Measurements from ENCODE around the gene NBEA.
"Not testable (repeated sequence)": the region's sequence is repeated elsewhere in the genome, so short reads cannot be mapped to it uniquely, and the experiment has no call there.

NBEA gene

GRCh38 chr13:35093356-35093755 lies 151.3 kb downstream of the NBEA start:
- no peaks in the 10 kb centered on the region for H3K4me1 ChIP-seq (ENCODE audit: control insufficient read depth, insufficient read depth, low read length)
- no peak overlapping the region for H3K27ac ChIP-seq (ENCODE audit: extremely low read depth, low read depth, low read length)
- H3K4me3 ChIP-seq (ENCODE audit: low read depth, low read length): no peak overlapping the region
- H3K9me3 ChIP-seq (ENCODE audit: control insufficient read depth, insufficient read depth, low read depth, low read length): no peaks in the 10 kb centered on the region
- CTCF ChIA-PET: interaction anchor here (0.7 kb wide), 1 partner anchor 429 kb away, joined by 3 read pairs; no protein-coding TSS in a partner anchor
- POLR2A ChIA-PET: no interaction called here
- TF ChIP-seq, protein P1, sequence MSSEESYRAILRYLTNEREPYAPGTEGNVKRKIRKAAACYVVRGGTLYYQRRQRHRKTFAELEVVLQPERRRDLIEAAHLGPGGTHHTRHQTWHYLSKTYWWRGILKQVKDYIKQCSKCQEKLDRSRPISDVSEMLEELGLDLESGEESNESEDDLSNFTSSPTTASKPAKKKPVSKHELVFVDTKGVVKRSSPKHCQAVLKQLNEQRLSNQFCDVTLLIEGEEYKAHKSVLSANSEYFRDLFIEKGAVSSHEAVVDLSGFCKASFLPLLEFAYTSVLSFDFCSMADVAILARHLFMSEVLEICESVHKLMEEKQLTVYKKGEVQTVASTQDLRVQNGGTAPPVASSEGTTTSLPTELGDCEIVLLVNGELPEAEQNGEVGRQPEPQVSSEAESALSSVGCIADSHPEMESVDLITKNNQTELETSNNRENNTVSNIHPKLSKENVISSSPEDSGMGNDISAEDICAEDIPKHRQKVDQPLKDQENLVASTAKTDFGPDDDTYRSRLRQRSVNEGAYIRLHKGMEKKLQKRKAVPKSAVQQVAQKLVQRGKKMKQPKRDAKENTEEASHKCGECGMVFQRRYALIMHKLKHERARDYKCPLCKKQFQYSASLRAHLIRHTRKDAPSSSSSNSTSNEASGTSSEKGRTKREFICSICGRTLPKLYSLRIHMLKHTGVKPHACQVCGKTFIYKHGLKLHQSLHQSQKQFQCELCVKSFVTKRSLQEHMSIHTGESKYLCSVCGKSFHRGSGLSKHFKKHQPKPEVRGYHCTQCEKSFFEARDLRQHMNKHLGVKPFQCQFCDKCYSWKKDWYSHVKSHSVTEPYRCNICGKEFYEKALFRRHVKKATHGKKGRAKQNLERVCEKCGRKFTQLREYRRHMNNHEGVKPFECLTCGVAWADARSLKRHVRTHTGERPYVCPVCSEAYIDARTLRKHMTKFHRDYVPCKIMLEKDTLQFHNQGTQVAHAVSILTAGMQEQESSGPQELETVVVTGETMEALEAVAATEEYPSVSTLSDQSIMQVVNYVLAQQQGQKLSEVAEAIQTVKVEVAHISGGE (tag by site-specific recombination; conservative IDR thresholded peaks at IDR 0.05; ENCODE audit: low read depth): no peak
- no peak for TF ChIP-seq ZNF350 (tag by site-specific recombination; IDR thresholded peaks at IDR 0.05)
- TF ChIP-seq GLIS1 (tag by site-specific recombination; IDR thresholded peaks at IDR 0.05): no peak
- TF ChIP-seq SETDB1 (IDR thresholded peaks at IDR 0.05; ENCODE audit: insufficient read length, low read length): no peak
- no peak for TF ChIP-seq ZNF133 (tag by site-specific recombination; IDR thresholded peaks at IDR 0.05)
- TF ChIP-seq ZNF121 (tag by site-specific recombination; IDR thresholded peaks at IDR 0.05): no peak
- no peak for TF ChIP-seq ZNF280C (tag by site-specific recombination; IDR thresholded peaks at IDR 0.05)
- no peak for TF ChIP-seq ZNF510 (tag by site-specific recombination; IDR thresholded peaks at IDR 0.05; ENCODE audit: insufficient replicate concordance)
- no peaks in the 10 kb centered on the region for H3K36me3 ChIP-seq (ENCODE audit: control insufficient read depth in 2 of 2, insufficient read depth in 1 of 2, low read length in 2 of 2)

DNA sequence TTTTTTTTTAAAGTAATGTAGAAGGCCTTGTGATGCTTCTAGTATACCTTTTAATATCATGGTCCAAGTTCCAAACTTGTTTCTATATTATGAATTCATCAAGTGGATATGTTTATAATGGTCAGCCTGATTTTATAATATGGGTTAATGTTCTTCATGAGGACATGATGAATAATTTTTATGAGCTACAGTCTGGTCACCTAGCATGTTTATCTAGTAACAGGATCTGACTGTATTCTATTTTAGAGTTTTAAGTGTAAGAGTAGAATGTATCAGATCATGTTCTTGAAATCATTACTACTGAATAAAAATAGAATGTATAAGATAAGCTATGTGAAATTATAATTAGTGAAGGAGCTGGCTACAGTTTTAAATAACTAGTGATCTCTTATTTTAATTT lies 164.7 kb downstream of the NBEA start:
- H3K36me3 ChIP-seq (ENCODE audit: control insufficient read depth in 2 of 2, insufficient read depth in 1 of 2, low read length in 2 of 2); H3K27ac ChIP-seq (ENCODE audit: extremely low read depth, low read depth, low read length); CTCF ChIA-PET; H3K4me3 ChIP-seq (ENCODE audit: low read depth, low read length); H3K4me1 ChIP-seq (ENCODE audit: control insufficient read depth, insufficient read depth, low read length); POLR2A ChIA-PET; H3K9me3 ChIP-seq (ENCODE audit: control insufficient read depth, insufficient read depth, low read depth, low read length): not testable (repeated sequence)

DNA sequence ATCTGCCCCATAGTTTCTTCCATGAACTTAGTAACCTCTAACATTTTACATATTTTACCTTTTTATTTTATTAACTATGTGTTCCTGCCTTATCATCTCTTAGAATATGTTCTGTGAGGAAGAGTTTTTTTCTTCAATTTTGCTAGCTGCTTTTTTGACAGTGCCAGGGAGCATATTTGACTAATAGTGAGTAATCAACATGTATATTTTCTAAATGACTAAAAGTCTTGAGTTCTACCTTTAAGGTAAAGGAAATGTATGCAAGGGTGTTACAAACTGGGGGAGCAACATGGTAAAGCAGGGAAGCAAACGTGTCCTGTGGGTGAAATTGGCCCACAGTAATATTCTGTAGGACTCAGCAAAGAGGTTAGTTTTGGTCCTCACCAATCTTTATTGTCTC lies 165.5 kb downstream of the NBEA start:
- POLR2A ChIA-PET: no interaction called here
- CTCF ChIA-PET: interaction anchor here (0.6 kb wide), 1 partner anchor 291 kb away, joined by 3 read pairs; no protein-coding TSS in a partner anchor
- no peaks in the 10 kb centered on the region for H3K36me3 ChIP-seq (ENCODE audit: control insufficient read depth in 2 of 2, insufficient read depth in 1 of 2, low read length in 2 of 2)
- H3K4me3 ChIP-seq (ENCODE audit: low read depth, low read length): no peak overlapping the region
- no peaks in the 10 kb centered on the region for H3K9me3 ChIP-seq (ENCODE audit: control insufficient read depth, insufficient read depth, low read depth, low read length)
- H3K27ac ChIP-seq (ENCODE audit: extremely low read depth, low read depth, low read length): no peak overlapping the region
- no peaks in the 10 kb centered on the region for H3K4me1 ChIP-seq (ENCODE audit: control insufficient read depth, insufficient read depth, low read length)
- TF ChIP-seq ZNF610 (tag by site-specific recombination; IDR thresholded peaks at IDR 0.05; ENCODE audit: borderline replicate concordance) (no peak), GLI4 (tag by site-specific recombination; IDR thresholded peaks at IDR 0.05) (no peak), ZNF292 (tag by site-specific recombination; IDR thresholded peaks at IDR 0.05; ENCODE audit: borderline replicate concordance, low read depth) (no peak), ZNF2 (tag by site-specific recombination; IDR thresholded peaks at IDR 0.05) (no peak), ZNF16 (tag by site-specific recombination; IDR thresholded peaks at IDR 0.05; ENCODE audit: low read depth) (no peak), ZNF707 (tag by site-specific recombination; IDR thresholded peaks at IDR 0.05) (no peak), KLF7 (tag by site-specific recombination; IDR thresholded peaks at IDR 0.05; ENCODE audit: borderline replicate concordance) (no peak), ZNF157 (tag by site-specific recombination; IDR thresholded peaks at IDR 0.05) (no peak)
- TF ChIP-seq, protein P2, sequence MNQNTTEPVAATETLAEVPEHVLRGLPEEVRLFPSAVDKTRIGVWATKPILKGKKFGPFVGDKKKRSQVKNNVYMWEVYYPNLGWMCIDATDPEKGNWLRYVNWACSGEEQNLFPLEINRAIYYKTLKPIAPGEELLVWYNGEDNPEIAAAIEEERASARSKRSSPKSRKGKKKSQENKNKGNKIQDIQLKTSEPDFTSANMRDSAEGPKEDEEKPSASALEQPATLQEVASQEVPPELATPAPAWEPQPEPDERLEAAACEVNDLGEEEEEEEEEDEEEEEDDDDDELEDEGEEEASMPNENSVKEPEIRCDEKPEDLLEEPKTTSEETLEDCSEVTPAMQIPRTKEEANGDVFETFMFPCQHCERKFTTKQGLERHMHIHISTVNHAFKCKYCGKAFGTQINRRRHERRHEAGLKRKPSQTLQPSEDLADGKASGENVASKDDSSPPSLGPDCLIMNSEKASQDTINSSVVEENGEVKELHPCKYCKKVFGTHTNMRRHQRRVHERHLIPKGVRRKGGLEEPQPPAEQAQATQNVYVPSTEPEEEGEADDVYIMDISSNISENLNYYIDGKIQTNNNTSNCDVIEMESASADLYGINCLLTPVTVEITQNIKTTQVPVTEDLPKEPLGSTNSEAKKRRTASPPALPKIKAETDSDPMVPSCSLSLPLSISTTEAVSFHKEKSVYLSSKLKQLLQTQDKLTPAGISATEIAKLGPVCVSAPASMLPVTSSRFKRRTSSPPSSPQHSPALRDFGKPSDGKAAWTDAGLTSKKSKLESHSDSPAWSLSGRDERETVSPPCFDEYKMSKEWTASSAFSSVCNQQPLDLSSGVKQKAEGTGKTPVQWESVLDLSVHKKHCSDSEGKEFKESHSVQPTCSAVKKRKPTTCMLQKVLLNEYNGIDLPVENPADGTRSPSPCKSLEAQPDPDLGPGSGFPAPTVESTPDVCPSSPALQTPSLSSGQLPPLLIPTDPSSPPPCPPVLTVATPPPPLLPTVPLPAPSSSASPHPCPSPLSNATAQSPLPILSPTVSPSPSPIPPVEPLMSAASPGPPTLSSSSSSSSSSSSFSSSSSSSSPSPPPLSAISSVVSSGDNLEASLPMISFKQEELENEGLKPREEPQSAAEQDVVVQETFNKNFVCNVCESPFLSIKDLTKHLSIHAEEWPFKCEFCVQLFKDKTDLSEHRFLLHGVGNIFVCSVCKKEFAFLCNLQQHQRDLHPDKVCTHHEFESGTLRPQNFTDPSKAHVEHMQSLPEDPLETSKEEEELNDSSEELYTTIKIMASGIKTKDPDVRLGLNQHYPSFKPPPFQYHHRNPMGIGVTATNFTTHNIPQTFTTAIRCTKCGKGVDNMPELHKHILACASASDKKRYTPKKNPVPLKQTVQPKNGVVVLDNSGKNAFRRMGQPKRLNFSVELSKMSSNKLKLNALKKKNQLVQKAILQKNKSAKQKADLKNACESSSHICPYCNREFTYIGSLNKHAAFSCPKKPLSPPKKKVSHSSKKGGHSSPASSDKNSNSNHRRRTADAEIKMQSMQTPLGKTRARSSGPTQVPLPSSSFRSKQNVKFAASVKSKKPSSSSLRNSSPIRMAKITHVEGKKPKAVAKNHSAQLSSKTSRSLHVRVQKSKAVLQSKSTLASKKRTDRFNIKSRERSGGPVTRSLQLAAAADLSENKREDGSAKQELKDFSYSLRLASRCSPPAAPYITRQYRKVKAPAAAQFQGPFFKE (tag by site-specific recombination; IDR thresholded peaks at IDR 0.05; ENCODE audit: borderline replicate concordance): no peak
- TF ChIP-seq, protein P3, sequence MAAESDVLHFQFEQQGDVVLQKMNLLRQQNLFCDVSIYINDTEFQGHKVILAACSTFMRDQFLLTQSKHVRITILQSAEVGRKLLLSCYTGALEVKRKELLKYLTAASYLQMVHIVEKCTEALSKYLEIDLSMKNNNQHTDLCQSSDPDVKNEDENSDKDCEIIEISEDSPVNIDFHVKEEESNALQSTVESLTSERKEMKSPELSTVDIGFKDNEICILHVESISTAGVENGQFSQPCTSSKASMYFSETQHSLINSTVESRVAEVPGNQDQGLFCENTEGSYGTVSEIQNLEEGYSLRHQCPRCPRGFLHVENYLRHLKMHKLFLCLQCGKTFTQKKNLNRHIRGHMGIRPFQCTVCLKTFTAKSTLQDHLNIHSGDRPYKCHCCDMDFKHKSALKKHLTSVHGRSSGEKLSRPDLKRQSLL (tag by site-specific recombination; IDR thresholded peaks at IDR 0.05): no peak
